HG02759 (cell line): ENCODE data around the gene ECI1.
"Not testable (repeated sequence)": the region's sequence is repeated elsewhere in the genome, so short reads cannot be mapped to it uniquely, and the experiment has no call there.

Experiments used
- ATAC-seq: cut with Tn5 transposase; IDR thresholded peaks from one replicate; pipeline ENCODE4 v1.9.1; 2021; ENCODE audit warnings: mild to moderate bottlenecking, moderate library complexity; ENCODE audit not compliant: unreplicated experiment

The ECI1 gene

DNA sequence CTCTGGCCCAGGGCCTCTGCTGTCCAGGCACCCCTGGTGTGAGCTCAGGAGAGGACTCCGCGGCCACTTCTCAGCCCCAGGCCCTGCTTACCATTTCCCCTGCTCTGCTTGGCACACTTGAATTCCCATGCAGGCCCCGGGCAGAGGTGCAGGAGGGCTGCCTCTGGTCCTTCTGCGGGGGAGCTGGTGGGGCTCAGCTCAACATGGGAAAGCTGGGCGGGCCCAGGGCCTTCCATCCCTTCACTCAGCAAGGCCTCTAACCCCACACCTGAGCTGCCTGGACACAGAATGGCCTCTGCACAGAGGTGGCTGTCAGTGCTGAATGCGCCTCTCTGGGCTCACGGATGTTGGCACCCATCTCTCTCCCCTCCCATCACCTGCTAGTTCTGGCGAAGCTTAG, 29.1 kb upstream of the ECI1 start:
- ATAC-seq = no peak

DNA sequence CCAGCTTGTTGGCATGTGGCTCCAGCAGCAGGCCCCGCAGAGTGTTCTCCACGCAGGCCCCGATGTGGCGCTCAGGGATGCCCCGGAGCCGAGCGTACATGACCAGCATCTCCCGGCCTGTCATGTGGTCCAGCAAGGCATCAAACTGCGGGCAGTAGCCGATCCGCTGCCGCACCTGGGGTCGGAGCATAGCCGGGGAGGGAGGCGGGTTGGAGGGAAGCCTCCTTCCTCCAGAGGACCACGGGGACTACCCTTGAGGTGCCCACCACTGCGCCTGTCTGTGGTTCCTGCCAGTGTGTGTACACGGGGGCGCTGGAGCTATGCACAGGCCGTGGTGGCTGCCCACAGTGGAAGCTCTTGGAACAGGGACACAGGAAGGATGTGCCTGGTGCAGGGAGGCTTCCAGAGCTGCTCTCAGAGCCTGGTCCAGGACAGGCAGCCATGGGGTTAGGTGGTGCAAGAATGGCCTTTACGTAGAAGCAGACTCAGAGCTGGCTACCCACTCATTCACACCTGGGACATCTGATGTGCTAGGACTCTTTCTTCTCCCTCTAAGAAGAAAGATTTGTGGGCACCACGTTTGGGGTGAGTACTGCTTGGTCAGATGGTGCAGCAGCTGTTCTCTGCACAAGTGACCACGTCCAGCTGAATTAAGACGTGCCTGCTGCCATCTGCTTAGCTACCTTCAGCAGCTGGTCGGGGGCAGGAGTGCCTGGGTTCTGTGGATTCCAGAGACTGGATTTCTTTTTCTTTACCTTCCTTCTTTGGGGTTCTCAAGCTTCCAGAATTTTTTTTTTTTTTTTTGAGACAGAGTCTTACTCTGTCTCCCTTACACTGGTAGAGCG, 27.8 kb upstream of the ECI1 start:
- ATAC-seq = no peak

DNA sequence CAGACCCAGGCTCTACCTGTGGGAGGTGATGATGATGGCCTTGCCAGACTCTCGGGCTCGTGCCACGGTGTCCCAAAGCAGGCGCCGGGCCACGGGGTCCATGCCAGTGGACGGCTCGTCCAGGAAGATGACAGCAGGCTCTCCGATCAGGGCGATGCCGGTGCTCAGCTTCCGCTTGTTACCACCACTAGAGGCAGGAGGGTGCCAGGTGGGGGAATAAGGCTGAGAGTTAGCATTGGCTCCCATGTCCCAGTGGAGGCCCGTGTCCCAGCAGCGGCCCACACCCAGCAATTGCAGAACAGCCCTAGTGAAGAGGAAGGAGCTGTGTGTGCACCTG, 26.9 kb upstream of the ECI1 start:
- no peak for ATAC-seq

DNA sequence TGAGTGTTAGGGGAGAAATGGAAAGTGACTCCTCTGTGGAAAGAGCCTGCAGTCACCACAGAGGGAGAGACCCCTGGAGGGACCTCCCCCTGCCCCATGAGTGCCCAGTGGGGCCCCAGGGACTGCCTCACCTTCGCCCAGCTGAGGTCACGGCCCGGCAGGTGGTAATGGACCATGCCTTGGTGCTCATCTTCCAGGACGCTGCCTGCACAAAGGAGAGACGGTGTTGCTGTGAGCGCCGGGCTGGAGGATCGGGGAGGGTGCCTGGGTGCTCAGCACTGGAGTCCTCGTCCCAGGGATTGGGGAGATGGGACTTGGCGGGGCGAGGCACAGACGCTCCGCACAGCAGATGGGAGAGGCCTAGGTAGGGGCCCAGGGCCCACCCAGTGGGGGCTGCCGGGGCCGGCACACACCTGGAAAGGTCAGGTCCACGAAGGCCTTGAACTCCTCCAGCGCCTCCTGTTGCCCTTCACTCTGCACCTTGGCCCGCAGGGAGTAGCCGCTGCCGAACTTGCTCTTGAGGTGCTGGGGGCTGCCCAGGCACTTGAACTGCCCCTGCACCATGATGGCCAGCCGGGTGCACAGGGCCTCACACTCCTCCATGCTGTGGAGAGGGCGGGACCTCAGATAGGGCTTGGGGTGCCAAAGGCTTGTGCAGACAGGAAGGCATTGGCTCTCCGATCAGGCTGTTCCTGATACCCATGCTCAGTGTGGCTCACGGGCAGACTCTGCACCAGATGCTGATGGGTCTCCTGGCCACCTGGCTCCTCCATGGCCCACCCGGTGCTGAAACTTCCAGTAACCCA, 26.3 kb upstream of the ECI1 start:
- ATAC-seq = no peak

DNA sequence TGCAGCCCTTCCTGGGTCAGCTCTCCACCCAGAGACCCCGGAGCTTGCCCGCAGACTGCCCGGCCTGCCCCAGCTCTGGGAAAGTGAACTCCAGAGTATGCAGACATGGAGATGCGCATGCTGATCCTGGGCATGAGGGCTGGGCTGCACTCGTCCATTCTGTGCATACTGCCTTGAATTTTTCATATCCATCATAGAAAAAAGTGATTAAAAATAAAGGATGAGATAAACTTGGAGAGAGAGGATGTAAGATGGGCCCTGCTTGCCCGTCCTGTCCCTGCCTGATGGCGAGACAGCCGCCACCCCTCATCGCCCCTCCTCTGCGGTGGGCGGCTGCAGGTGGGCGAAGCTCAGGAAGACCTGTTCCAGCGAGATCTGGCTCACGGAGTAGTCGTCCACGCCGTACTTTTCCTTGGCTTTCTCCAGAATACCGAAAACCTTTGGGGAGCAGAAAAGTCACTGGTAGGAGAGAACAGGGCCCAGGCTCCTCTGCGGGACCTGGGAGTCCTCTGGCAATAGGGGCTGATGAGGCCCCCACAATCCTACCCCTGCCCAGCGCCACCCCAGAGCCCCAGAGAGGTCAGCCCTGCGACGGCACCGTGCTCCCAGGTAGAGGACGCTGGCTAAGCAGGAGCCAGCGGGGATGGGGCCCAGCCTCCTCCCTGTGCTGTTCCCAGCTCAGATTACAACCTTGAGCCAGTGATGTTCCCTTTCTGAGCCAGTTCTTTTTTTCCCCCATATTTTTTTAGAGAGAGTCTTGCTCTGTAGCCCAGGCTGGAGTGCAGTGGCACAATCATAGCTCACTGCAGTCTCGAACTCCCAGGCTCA, 25.2 kb upstream of the ECI1 start:
- no peak for ATAC-seq

DNA sequence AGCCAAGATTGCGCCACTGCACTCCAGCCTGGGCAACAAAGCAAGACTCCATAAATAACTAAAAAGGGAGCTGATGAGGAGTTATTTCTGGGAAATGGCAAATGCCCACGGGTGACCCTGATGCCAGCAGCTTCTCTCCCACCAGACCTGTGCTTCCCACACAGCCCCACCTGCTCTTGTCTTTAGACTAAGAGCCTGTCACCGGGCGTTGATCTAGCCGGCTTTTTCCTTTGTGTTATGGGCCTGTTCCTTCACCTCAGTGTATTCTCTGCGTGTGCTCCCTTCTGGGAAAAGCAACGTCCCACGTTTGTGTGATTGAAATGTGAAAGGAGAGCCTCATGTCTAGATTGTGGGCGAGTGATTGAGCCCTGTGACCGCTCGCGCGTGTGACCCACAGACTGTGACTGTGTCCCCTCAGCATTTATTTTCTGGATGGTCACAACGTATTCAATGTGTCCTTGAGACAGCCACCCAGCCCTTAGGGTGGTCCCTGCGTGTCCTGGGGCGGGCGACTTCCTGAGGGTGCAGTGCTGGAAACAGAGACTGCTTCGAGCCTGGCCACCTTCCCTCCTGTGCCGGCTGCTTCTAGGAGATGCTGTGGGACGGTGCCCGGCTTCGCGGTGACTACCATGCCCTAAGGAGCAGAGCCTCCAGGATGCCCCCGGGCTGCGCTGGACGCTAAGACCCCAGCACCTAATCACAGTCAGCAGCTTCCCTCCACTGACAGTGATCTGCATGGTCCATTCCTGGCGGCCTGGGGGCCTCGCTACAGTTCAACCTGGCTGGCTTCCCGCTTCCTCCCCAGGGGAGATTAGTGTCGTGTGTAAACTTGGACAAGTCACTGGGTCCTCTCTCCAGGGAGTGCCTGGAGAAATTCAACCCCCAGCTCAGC, 24.3 kb upstream of the ECI1 start:
- no peak for ATAC-seq

DNA sequence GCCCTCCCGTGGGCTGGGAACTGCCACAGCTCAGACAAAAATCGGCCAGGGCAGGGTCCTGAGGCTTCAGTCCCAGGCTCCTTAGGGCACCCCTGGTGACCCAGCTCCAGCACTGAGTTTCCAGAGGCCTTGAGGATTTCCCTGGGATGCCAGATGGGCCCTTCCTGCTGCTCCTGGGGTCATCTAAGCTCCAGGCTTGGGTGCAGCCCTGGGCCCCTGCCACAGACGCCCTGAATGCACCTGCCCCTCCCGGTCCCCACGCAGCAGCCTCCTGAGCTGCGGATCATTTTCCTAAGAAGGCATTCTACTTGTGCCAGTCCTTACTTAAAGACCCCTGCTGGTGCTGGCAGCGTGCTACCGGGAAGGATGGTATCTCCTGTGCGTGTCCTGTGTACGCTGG, 22.5 kb upstream of the ECI1 start:
- no peak for ATAC-seq

DNA sequence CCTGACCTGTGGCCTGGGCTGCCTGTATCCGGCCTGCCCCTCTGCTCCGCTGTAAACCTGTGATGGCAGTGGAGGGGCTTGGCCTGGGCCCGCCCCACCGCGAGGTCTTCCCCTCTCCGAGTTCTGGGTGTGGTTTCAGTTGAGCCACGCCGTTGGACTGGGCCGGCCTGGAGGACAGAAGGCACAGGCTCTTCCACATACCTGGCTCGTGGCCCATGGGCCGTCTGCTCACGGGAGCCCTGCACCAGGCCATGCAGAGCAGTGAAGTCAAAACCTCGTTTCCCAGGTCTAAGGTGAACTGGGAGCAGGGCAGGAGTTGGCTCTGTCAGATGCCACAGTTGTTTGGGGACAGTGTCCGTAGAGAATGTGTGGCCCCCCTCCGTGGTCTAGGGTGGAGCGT, 22.1 kb upstream of the ECI1 start:
- ATAC-seq = no peak

DNA sequence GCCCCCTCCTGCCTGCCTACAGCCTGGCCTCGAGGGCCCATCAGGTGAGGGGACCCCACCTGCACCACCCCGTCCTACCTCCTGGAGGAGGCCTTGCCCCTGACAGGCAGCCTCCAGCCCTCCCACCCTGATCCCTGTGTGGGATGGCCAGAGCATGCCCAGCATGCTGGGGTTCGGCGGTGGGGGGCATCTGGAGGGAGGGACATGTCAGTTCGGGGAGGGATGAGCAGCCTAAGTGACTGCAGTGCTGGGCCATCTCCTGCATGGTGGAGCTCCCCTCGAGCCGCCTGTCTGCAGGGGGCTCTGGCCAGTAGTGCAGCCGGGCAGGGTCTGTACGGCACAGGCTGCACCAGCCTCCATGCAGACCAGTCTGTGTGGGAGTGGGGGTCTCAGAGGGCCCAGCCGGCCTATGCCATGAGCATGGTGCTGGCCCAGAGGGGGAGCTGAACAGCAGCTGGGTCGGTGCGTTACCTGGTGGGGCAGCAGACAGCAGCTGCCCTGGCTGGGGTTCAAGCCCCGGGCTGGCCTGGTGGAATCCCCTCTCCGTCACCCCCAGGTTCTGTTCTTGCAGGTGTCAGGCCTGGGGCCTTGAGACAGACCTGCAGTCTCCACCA, 20.6 kb upstream of the ECI1 start:
- ATAC-seq = no peak

DNA sequence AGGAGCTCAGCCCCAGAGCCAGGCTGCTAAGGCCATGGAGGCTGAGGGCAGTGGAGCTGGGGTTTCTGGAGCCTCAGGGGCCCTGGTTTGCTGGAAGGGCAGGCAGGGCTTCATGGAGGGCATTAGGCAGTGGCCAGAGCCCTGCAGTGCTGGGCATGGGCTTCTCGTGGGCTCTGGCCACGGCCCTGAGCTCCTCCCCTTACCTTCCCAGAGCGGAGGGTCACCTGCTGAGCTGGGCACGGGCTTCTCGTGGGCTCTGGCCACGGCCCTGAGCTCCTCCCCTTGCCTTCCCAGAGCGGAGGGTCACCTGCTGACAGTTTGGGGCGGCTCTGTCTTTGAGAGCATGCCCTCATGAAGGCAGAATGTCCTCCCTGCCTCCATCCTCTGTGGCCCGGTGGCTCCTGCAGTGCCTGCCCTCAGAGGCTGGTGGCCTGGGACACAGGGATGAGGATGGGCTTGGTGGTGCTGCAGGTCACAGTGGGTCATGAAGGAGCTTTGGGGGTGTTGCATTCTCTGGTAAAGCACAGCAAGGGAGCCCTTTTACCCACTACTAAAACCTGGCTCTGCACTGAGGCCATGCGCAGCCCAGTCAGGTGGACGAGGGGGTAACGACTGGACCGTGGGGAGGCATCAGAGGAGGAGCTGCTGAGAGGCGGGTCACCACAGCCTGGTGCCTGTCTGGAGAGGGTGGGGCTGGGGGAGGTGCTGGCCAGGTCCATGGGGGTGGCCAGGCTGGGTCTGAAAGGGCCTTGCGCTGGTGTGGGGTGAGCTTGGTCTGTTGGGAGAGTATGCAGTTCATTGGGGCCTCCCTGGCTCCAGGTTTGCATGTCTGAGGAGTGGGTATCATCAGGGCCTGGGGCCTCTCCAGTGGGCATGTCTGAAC, 19.4 kb upstream of the ECI1 start:
- ATAC-seq = no peak

DNA sequence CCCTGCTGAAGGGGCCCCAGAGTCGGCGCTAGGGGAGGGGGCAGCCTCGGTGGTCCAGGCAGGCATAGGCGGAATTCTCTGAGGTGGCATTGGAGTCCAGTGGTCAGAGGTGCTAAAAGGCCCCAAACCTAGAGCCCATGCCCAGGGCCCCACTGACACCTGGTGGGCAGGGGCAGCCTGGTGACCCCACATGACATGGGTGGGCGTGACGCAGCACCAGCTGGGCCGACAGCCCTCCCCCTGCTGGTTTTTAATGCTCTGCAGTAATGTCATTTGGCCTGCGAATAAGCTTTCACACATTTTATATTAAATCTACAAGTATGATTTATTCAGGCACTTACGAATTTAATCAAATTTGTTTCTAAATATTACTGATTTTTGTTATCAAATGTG, 18.7 kb upstream of the ECI1 start:
- ATAC-seq = no peak

DNA sequence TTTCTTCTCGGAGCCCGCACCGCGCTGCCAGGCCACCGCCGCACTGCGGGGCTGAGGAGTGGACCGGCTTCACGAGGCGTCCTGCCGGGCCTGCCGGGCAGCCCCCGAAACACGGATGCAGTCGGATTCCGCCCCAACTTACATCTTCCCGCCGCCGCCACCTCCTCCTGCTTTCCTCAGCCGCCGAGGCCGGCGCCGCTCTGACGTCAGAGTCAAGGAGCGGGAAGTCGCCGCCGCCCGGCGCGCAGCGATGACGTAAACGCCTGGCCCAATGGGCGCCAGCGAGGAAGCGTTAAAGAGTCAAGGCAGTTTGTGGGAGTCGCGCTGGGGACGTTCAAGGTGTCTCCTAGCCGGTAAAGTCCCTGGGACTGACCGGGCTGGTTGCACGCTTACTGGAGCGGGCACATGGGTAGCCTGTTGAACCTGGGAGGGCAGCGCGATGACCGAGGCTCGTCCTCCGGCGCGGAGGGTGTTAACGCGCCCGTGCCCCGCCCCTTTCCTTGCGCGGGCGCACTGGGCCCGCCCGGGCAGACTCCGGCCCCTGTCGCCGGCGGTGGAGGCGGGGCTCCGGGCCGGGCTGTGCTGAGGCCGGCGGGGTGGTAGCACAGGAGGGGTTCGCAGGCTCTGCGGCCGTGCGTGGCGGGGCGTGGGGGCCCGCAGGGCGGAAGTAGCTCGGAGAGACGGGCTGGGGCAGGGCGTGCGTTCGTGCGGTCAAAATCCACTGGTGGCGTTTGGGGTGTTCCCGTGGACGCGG, 16.7 kb upstream of the ECI1 start, which contains the start of gene RNPS1:
TSS of gene RNPS1 (minus strand) at position 214 of the 754 bp plus-strand sequence. CDS start 3,483 bp downstream, outside the sequence.
- ATAC-seq = peak; percentile 81

DNA sequence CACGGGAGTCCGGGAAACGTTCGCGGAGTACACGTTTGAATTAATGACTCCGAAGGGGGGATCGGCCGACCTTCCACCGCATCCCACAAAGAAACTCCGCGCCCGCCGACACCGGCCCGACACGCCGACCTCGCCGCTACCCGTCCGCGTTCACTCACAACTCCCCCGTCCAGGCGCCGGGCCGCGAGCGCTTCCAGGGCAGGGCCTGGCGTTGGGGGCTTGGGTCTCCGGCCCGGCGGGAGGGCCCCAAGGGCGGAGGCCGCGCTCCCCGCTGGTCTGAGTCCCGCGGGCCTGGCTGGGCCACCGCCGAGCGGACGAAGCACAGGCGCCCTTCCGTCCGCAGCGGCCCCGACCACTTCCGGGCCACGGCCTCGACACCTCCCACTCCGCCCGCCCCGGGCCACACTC, 16.1 kb upstream of the ECI1 start:
- peak; percentile 65 for ATAC-seq

DNA sequence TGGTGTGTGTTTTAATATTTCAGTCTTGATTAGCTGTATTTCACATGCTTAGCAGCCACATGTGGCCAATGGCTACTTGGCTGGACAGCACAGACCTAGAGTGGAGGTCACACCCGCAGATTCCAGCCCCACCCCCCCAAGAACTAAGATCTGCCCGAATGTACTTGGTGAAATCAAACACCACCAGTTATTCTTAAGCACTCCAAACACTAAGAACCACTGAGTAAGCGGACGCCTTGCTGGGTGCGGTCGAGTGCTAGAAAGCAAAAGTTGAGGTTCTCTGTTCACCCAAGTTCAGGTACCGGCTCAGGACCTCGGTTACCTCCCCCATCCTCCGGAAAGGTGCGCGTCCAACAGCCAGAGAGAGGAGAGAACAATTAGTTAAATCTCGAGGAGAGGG, 15.5 kb upstream of the ECI1 start:
- ATAC-seq = not testable (repeated sequence)

DNA sequence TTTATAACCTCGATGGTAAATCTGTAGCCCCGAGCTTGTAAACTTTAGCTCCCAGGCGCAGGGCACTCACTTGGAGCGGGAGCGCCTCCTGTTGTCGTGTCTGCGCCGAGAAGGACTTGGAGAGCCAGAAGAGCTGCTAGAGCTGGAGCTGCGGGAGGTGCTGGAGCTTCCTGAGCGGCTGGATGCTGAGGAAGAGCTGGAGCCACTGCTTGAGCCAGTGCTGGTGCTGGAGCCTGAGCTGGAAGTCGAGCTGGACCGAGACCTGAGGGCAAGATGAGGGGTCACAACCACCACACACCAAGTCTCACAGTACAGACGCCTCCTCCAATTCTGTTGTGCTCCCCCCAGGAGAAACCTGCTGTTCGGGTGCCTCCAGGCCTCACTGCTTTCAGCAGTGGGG, 11.6 kb upstream of the ECI1 start:
- ATAC-seq = not testable (repeated sequence)

DNA sequence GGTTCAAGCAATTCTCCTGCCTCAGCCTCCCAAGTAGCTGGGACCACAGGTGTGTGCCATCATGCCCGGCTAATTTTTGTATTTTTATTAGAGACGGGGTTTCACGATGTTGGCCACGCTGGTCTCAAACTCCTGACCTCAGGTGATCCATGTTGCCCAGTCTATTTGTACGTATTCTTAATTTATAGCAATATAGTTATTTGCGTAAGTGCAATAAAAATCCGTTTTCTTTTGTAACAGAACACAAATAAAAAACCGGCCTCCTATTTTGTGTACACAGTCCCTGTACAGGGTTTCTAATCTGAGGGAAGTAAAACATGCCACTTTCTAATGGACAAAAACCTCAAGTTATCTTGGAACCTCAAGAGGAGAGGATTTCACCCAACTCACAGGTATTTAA, 8.9 kb upstream of the ECI1 start:
- ATAC-seq = no peak

DNA sequence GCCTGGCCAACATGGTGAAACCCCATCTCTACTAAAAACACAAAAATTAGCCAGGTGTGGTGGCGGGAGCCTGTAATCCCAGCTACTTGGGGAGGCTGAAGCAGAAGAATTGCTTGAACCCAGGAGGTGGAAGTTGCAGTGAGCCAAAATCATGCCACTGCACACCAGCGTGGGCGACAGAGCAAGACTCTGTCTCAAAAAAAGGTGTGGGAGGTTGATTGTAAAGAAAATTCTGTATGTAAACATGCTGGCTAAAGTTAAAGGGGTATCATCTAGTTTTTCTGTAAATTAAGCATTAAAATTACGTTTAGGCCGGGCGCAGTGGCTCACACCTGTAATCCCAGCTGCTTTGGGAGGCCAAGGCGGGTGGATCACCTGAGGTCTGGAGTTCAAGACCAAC, 7.1 kb upstream of the ECI1 start:
- ATAC-seq = not testable (repeated sequence)

DNA sequence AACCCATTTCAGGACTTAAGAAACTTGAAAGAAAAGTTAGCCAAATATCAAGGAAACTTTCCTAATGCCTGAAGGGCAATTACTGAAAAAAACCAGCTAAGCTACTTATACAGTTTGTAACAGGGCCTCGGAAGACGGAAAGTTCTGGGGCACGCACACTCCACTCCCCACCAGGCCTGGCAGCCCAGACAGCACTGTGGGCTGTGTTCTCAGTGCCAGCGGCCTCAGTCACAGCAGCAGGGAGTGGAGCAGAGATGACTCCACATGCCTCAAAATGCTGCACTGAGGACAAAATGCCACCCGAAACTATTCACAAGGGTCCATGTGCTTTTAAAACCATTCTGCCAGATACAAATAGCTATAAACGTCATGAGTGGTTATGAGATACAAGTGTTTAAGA, 6.3 kb upstream of the ECI1 start:
- ATAC-seq = no peak
